Stomach (tissue), 9 donors: ENCODE measurements around the gene CORO7. TPM values are rescaled to one million over a fixed set of nuclear protein-coding genes. Genes with fewer than 3 reads are reported as not detected.

Source experiments
- DNase-seq, 2 donors: peaks; one replicate each; pipeline versions ENCODE4 v3.0.0 to v3.0.0-alpha.2; 2013 to 2019
- H3K27ac ChIP-seq, 5 donors: fragments of 200-600 bp in 4 of 5; sonication (generic) in 4 of 5; one replicate each; pipeline ENCODE4 v1.5.1; 2013 to 2019; ENCODE audit warnings: mild to moderate bottlenecking in 1 of 5, moderate library complexity in 1 of 5
- H3K27me3 ChIP-seq, 3 donors: fragments of 200-600 bp; sonication (generic); one replicate each; pipeline ENCODE4 v1.5.1; 2017 to 2019; ENCODE audit warnings: mixed run types in 1 of 3
- H3K36me3 ChIP-seq, 4 donors: fragments of 200-600 bp; sonication (generic); 1 replicate in 3 of 4; 2 replicates in 1 of 4; pipeline ENCODE4 v1.5.1; 2016 to 2019
- H3K4me1 ChIP-seq, 4 donors: fragments of 200-600 bp; sonication (generic); one replicate each; pipeline ENCODE4 v1.5.1; 2016 to 2019
- H3K4me3 ChIP-seq, 4 donors: fragments of 200-600 bp; sonication (generic) in 3 of 4; one replicate each; pipeline ENCODE4 v1.5.1; 2016 to 2019; ENCODE audit warnings: mild to moderate bottlenecking in 1 of 4
- H3K9me3 ChIP-seq, 4 donors: fragments of 200-600 bp; sonication (generic); one replicate each; pipeline ENCODE4 v1.5.1; 2016 to 2019
- EP300 ChIP-seq: sonication (generic); formaldehyde crosslinking; IDR thresholded peaks from one replicate; pipeline ENCODE4 v1.6.1; 2017; ENCODE audit warnings: antibody characterized with exemption
- POLR2A ChIP-seq, 4 donors: fragments of 450-650 bp; IDR thresholded peaks; one replicate each; pipeline ENCODE4 v1.6.1; 2016; ENCODE audit warnings: antibody characterized with exemption in 4 of 4, control low read depth in 2 of 4, mild to moderate bottlenecking in 1 of 4, moderate library complexity in 1 of 4
- POLR2AphosphoS5 ChIP-seq, 3 donors: sonication (generic); formaldehyde crosslinking; IDR thresholded peaks; one replicate each; pipeline ENCODE4 v1.6.1; 2016; ENCODE audit warnings: antibody characterized with exemption in 3 of 3
- WGBS, 5 donors: extraction: QIAGEN DNeasy Blood & Tissue Kit in 3 of 5; methylation state at CpG; one replicate each; pipeline versions ENCODE4 v1.1.5 to v1.1.7; 2013 to 2018; 5-methylcytosine and 5-hydroxymethylcytosine counted together
- intact Hi-C: fragments of 100-400 bp; cut with DNase I; formaldehyde crosslinking; loops from one replicate; pipeline ENCODE4 v1.15.1; 2023; ENCODE audit warnings: low total_unique reads
- polyA plus RNA-seq, 3 donors: library from polyadenylated mRNA; stranded (reverse); fragments of 200-250 nt; gene quantifications; one replicate each; pipeline ENCODE4 v1.2.3, GENCODE V29; 2013
- total RNA-seq, 5 donors: library from RNA; depleted of rRNA; stranded (reverse); fragments of >200 nt; gene quantifications; one replicate each; pipeline versions ENCODE4 v1.1.0 to v1.2.3, GENCODE V29; 2014 to 2016
- TF ChIP-seq, protein P1 (sequence below), 7 experiments: fragments of 450-650 bp in 4 of 7; fragments of 200-600 bp in 3 of 7; sonication (generic) in 3 of 7; IDR thresholded peaks; one replicate each; pipeline ENCODE4 v1.5.1; 2016 to 2019; ENCODE audit warnings: antibody characterized with exemption in 7 of 7, control low read depth in 2 of 7, mild to moderate bottlenecking in 1 of 7
- donor health status: healthy with polysubstance abuse.
- donor health status: Bipolar disorder and iron deficiency.
- donor health status: healthy.

CORO7 gene
- total and polyA plus RNA-seq, 8 donors, result 12.5 to 173 (median 17.3) TPM

DNA sequence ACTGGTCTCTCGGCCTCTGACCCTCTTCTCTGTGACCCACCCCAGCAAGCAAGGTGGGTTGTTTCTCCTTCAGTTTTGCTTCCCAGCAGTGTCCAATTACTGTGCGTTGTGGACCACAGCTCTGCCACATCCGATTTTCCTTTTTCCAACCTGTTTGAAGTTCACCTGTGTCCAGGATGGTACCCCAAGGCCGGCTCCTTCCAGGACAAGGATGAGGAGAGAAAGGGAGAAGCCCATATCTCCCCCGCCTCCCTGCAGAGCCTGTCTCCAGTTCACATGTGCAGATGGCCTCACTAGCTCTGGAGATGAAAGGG is 44.5 kb upstream of the CORO7 start:
- Histone ChIP-seq H3K27me3 (no peaks in the 10 kb centered on the region), H3K27ac (peak overlapping the region in 1 of 5 donors; percentile 18), H3K36me3 (peaks cover 30 to 97% (median 91%) of the 10 kb centered on the region in 4 donors), H3K9me3 (no peaks in the 10 kb centered on the region), H3K4me1 (peaks cover 0 to 13% (median 0%) of the 10 kb centered on the region in 4 donors), H3K4me3 (no peak overlapping the region)
- DNase-seq, result no peak
- intact Hi-C loops, result no loop called here
- TF ChIP-seq, protein P1, sequence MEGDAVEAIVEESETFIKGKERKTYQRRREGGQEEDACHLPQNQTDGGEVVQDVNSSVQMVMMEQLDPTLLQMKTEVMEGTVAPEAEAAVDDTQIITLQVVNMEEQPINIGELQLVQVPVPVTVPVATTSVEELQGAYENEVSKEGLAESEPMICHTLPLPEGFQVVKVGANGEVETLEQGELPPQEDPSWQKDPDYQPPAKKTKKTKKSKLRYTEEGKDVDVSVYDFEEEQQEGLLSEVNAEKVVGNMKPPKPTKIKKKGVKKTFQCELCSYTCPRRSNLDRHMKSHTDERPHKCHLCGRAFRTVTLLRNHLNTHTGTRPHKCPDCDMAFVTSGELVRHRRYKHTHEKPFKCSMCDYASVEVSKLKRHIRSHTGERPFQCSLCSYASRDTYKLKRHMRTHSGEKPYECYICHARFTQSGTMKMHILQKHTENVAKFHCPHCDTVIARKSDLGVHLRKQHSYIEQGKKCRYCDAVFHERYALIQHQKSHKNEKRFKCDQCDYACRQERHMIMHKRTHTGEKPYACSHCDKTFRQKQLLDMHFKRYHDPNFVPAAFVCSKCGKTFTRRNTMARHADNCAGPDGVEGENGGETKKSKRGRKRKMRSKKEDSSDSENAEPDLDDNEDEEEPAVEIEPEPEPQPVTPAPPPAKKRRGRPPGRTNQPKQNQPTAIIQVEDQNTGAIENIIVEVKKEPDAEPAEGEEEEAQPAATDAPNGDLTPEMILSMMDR (IDR thresholded peaks at IDR 0.05), result no peak
- TF ChIP-seq EP300, result no peak
- TF ChIP-seq POLR2A (IDR thresholded peaks at IDR 0.05), result no peak
- TF ChIP-seq POLR2AphosphoS5 (IDR thresholded peaks at IDR 0.05), result no peak
- WGBS, 5 donors, result 76 to 92% (median 86%) methylated on average over 5 of the region's 5 CpGs

DNA sequence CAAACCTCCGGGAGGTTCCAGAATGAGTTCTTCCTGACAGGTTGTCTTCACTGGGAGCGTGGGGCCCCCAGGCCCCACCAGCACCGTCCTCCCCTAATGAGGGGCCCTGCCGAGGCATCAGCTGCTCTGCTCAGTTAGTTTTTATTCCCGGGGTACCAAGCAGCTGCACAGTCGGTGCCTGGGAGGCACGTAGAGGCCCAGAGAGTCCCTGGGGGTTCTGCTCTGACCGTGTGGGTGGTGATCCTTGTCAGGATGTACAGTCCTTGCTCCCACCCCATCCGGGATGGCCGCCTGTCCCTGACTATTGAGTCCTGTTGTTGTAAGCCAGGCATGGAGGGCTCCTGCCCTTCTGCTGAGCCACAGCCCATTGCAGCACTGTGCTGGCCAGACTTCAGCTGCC is 39.6 kb upstream of the CORO7 start:
- H3K4me3 ChIP-seq, result no peak overlapping the region
- TF ChIP-seq POLR2AphosphoS5 (IDR thresholded peaks at IDR 0.05), result no peak
- no peak for TF ChIP-seq POLR2A (IDR thresholded peaks at IDR 0.05)
- H3K36me3 ChIP-seq, result peaks cover 41 to 99% (median 90%) of the 10 kb centered on the region in 4 donors
- H3K4me1 ChIP-seq, result peaks cover 0 to 13% (median 0%) of the 10 kb centered on the region in 4 donors
- H3K27ac ChIP-seq, result no peak overlapping the region
- DNase-seq, result no peak
- no peaks in the 10 kb centered on the region for H3K27me3 ChIP-seq
- 79 to 89% (median 82%) methylated on average over 8 to 10 of the region's 10 CpGs for WGBS, 5 donors
- intact Hi-C loops, result no loop called here
- H3K9me3 ChIP-seq, result no peaks in the 10 kb centered on the region

DNA sequence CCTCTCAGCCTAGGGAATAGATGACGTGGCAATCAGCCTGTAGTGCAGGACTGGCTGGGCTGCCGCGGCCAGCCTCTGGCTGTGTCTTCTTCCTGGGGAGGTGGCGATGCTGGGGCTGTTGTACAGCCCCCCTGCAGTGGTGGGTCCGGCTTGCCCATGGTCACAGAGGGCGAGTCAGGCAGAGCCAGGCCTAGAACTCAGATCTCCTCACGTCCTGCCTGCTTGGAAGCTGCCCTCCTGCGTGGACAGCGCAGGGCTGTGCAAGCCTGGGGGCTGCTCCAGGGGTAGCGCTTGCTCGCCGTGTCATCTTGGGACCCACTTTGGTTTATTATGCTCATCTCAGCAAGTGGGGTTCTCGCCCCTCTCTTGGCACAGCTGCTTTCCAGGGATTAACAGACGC is 38.7 kb upstream of the CORO7 start:
- no peaks in the 10 kb centered on the region for H3K9me3 ChIP-seq
- DNase-seq, result no peak
- H3K4me1 ChIP-seq, result peaks cover 0 to 13% (median 0%) of the 10 kb centered on the region in 4 donors
- WGBS, 5 donors, result 87 to 93% (median 89%) methylated on average over 13 to 14 of the region's 14 CpGs
- intact Hi-C loops, result no loop called here
- no peaks in the 10 kb centered on the region for H3K27me3 ChIP-seq
- H3K4me3 ChIP-seq, result no peak overlapping the region
- H3K36me3 ChIP-seq, result peaks cover 50 to 99% (median 94%) of the 10 kb centered on the region in 4 donors
- no peak overlapping the region for H3K27ac ChIP-seq
- TF ChIP-seq, protein P1 (IDR thresholded peaks at IDR 0.05), result no peak
- TF ChIP-seq EP300, result no peak
- TF ChIP-seq POLR2AphosphoS5 (IDR thresholded peaks at IDR 0.05), result no peak
- TF ChIP-seq POLR2A (IDR thresholded peaks at IDR 0.05), result no peak

DNA sequence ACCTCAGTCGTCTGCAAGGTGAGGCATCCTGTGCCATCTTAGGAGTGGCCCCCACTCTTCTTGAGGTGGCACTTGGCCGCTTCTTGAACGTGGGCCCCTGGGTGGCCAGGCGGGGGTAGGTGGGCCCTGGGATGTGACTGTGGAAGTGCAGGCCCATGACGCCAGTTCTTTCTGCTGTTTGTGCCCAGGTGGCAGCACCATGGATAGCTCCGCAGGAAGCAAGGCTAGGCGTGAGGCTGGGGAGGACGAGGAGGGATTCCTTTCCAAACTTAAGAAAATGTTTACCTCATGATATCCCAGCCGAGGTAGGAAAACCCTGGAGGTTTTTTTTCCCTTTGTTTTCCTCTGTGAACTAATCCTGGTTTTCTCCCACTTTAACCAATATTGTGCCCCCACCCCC is 38.2 kb upstream of the CORO7 start:
- Histone ChIP-seq H3K4me3 (no peak overlapping the region), H3K27ac (no peak overlapping the region), H3K9me3 (no peaks in the 10 kb centered on the region), H3K4me1 (peaks cover 0 to 12% (median 0%) of the 10 kb centered on the region in 4 donors), H3K36me3 (peaks cover 54 to 100% (median 95%) of the 10 kb centered on the region in 4 donors), H3K27me3 (no peaks in the 10 kb centered on the region)
- 69 to 79% (median 71%) methylated on average over 9 of the region's 9 CpGs for WGBS, 5 donors
- intact Hi-C loops, result no loop called here
- peak in 1 of 2 donors; percentile 34 for DNase-seq
- TF ChIP-seq EP300, result no peak
- TF ChIP-seq, protein P1 (IDR thresholded peaks at IDR 0.05), result no peak
- no peak for TF ChIP-seq POLR2A (IDR thresholded peaks at IDR 0.05)
- no peak for TF ChIP-seq POLR2AphosphoS5 (IDR thresholded peaks at IDR 0.05)

DNA sequence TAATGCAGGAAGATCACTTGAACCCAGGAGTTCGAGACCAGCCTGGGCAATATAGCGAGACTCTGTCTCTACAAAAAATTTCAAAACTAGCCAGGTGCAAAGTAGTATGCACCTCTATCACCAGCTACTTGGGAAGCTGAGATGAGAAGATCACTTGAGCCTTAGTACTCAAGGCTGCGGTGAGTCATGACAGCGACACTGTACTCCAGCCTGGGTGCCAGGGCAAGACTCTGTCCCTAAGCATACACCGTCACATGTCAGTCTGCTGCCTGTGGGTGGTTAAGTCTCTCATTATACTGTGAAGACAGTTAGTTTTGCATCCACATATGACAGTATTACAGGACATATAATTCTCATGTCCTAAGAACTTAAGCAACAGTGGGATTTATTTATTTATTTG is 36.3 kb upstream of the CORO7 start:
- intact Hi-C loops, result no loop called here
- DNase-seq, result no peak
- Histone ChIP-seq H3K4me1 (no peaks in the 10 kb centered on the region), H3K27me3 (no peaks in the 10 kb centered on the region), H3K36me3 (peaks cover 73 to 100% (median 99%) of the 10 kb centered on the region in 4 donors), H3K27ac (no peak overlapping the region), H3K4me3 (no peak overlapping the region), H3K9me3 (no peaks in the 10 kb centered on the region)
- TF ChIP-seq POLR2AphosphoS5 (IDR thresholded peaks at IDR 0.05), result no peak
- TF ChIP-seq EP300, result no peak
- TF ChIP-seq, protein P1 (IDR thresholded peaks at IDR 0.05), result no peak
- no peak for TF ChIP-seq POLR2A (IDR thresholded peaks at IDR 0.05)
- WGBS, 5 donors, result 93 to 100% (median 98%) methylated on average over 5 of the region's 5 CpGs
